ENCODE data around the gene HTT.

DNA sequence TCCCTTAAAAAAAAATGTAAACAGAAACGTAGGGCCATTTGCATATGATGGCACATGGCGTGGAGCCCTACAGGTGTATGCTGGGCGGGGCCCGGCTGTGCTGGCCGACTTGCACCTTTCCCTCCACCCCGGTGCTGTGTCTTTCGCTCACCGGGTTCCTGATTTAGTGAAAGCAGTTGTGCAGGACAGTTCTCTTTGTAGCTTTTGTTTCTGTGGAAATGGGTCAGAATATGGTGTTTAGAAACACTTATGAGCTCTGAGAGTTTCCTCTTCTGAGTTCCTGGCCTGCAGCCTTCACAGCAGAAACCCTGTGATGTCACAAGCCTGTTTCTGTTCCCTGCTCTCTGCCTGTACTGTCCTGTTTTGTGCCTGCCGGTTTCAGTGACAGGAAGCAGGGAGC is 152.0 kb downstream of the HTT start:
- TF ChIP-seq, protein P1, sequence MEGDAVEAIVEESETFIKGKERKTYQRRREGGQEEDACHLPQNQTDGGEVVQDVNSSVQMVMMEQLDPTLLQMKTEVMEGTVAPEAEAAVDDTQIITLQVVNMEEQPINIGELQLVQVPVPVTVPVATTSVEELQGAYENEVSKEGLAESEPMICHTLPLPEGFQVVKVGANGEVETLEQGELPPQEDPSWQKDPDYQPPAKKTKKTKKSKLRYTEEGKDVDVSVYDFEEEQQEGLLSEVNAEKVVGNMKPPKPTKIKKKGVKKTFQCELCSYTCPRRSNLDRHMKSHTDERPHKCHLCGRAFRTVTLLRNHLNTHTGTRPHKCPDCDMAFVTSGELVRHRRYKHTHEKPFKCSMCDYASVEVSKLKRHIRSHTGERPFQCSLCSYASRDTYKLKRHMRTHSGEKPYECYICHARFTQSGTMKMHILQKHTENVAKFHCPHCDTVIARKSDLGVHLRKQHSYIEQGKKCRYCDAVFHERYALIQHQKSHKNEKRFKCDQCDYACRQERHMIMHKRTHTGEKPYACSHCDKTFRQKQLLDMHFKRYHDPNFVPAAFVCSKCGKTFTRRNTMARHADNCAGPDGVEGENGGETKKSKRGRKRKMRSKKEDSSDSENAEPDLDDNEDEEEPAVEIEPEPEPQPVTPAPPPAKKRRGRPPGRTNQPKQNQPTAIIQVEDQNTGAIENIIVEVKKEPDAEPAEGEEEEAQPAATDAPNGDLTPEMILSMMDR (IDR thresholded peaks at IDR 0.05; ENCODE audit: low read length) = no peak
- TF ChIP-seq EZH2 (optimal IDR thresholded peaks at IDR 0.05; ENCODE audit: low read depth, low read length) (no peak), EZH2phosphoT487 (IDR thresholded peaks at IDR 0.05; ENCODE audit: low read length) (no peak)
